Measurements from ENCODE around the gene DNM3.

Gene DNM3

GRCh38 chr1:172224871-172225270, 383.6 kb downstream of the DNM3 start:
- no peak for TF ChIP-seq CTCF (IDR thresholded peaks at IDR 0.05; ENCODE audit: low read depth, low read length, missing control alignments)
- H3K4me3 ChIP-seq (ENCODE audit: low read depth, low read length): no peak overlapping the region
- DNase-seq (ENCODE audit: low read depth): no peak

DNA sequence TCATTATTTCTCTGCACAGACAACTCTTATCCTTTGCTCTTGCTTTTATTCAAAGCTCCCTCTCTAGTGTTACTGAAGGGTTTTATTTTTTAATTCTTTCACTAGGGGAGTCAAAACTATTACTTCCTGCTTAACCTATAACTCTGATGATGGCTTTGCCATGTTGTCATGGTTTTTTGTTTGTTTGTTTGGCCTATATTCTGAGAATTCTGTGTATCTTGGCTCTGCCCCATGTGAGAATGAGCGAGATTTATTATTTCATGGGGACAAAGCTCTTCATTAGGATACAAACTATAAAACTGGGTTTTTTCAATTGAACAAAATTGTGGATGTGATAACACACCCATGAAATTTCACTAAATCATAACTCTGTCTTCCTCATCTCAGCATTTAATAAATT, 388.6 kb downstream of the DNM3 start:
- no peak for TF ChIP-seq CTCF (IDR thresholded peaks at IDR 0.05; ENCODE audit: low read depth, low read length, missing control alignments)
- no peak overlapping the region for H3K4me3 ChIP-seq (ENCODE audit: low read depth, low read length)
- no peak for DNase-seq (ENCODE audit: low read depth)

DNA sequence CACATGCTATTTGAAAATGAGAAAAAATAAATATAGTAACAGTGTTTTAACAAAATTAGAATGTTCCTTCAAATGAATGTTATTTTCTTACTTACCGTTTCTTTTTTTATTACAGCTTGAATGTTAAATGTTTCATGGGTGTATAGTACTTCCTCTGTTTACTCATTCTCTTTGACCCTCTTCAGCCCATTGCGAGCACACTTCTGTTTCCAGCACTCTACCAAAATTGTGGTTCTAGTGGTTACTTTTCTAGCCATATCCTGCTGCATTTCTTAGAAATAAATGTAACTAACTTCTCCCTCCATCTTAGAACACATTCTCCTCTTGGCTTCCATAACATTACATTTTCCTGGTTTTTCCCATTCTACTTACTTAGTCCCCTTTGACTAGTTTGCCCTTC, 389.2 kb downstream of the DNM3 start:
- H3K4me3 ChIP-seq (ENCODE audit: low read depth, low read length): no peak overlapping the region

GRCh38 chr1:172236958-172237357, 395.7 kb downstream of the DNM3 start:
- TF ChIP-seq CTCF (IDR thresholded peaks at IDR 0.05; ENCODE audit: low read depth, low read length, missing control alignments): no peak
- no peak overlapping the region for H3K4me3 ChIP-seq (ENCODE audit: low read depth, low read length)
- DNase-seq (ENCODE audit: low read depth): no peak

More for the DNA sequence above, 389.2 kb downstream of the DNM3 start:
- no peak for TF ChIP-seq CTCF (IDR thresholded peaks at IDR 0.05; ENCODE audit: low read depth, low read length, missing control alignments)
- no peak for DNase-seq (ENCODE audit: low read depth)

DNA sequence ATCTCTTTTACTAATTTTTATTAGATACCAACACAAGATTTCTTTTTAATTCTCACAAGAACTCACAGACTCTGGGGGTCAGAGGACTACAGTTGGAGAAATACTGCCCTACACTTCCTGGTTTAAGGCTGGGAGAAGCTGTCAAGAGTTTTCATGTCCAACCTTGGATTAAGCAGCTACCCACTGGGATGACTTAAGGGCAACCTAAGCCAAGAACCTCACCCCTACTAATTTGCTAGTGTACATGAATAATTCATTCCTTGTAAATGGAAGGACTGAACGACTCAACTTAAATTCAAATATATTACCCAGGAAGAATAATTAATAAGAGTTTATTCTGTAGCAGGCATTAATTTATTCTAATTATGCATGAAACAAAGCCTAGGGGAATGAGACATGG, 396.9 kb downstream of the DNM3 start:
- DNase-seq (ENCODE audit: low read depth): no peak
- no peak for TF ChIP-seq CTCF (IDR thresholded peaks at IDR 0.05; ENCODE audit: low read depth, low read length, missing control alignments)
- H3K4me3 ChIP-seq (ENCODE audit: low read depth, low read length): no peak overlapping the region

- no peak overlapping the region for H3K4me3 ChIP-seq (ENCODE audit: low read depth, low read length)
- no peak for TF ChIP-seq CTCF (IDR thresholded peaks at IDR 0.05; ENCODE audit: low read depth, low read length, missing control alignments)
- DNase-seq (ENCODE audit: low read depth): no peak
These were observed 397.7 kb downstream of the DNM3 start for GRCh38 chr1:172238965-172239364.

DNA sequence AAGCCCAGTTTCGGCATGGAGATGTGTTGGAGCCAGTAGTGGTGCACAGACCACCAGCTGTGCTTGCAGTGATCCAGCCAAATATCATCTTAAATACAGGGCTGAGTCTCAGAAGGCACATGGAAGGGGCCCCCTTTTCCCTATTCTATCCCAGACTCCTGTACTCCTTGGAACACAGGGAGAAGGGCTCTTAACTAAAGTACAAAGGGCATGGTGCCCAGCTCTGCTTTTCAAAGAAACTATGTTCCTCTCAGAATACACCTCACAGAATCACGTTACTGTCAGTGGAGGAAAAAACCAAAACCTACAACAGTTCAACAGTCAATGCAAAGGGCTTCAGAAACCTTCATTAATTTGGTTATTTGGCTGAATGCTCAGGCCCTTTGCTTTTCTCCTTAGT, 398.6 kb downstream of the DNM3 start:
- DNase-seq (ENCODE audit: low read depth): no peak
- no peak for TF ChIP-seq CTCF (IDR thresholded peaks at IDR 0.05; ENCODE audit: low read depth, low read length, missing control alignments)

More for the DNA sequence above, 398.6 kb downstream of the DNM3 start:
- H3K4me3 ChIP-seq (ENCODE audit: low read depth, low read length): no peak overlapping the region
